Esophagus squamous epithelium (tissue), 5 donors: ENCODE data around the gene ATP11A. TPM values are rescaled to one million over a fixed set of nuclear protein-coding genes. Genes with fewer than 3 reads are reported as not detected.

Experiments
- DNase-seq: peaks from one replicate; lab custom pipeline; 2025; lab: John Stamatoyannopoulos, UW
- H3K27ac ChIP-seq, 4 donors: fragments of 200-600 bp; sonication (generic); one replicate each; pipeline ENCODE4 v1.5.1; 2016 to 2019; ENCODE audit warnings: mild to moderate bottlenecking in 1 of 4
- H3K27me3 ChIP-seq, 4 donors: fragments of 200-600 bp; sonication (generic); 1 replicate in 3 of 4; 2 replicates in 1 of 4; pipeline versions ENCODE4 v1.5.1 to v1.6.0; 2017 to 2021; ENCODE audit warnings: antibody characterized with exemption in 1 of 4
- H3K36me3 ChIP-seq, 3 donors: fragments of 200-600 bp; sonication (generic); one replicate each; pipeline ENCODE4 v1.5.1; 2016 to 2019
- H3K4me1 ChIP-seq, 3 donors: fragments of 200-600 bp; sonication (generic); one replicate each; pipeline ENCODE4 v1.5.1; 2017 to 2019
- H3K4me3 ChIP-seq, 4 donors: fragments of 200-600 bp; sonication (generic); 1 replicate in 3 of 4; 2 replicates in 1 of 4; pipeline ENCODE4 v1.5.1; 2016 to 2019; ENCODE audit warnings: mild to moderate bottlenecking in 2 of 4, moderate library complexity in 1 of 4
- H3K9me3 ChIP-seq, 3 donors: fragments of 200-600 bp; sonication (generic); one replicate each; pipeline ENCODE4 v1.5.1; 2016 to 2019
- CTCF ChIP-seq, 6 experiments: fragments of 450-650 bp in 4 of 6; fragments of 200-600 bp in 2 of 6; sonication (generic) in 2 of 6; IDR thresholded peaks; one replicate each; pipeline ENCODE4 v1.5.1; 2016 to 2019; ENCODE audit warnings: antibody characterized with exemption in 6 of 6, mild to moderate bottlenecking in 4 of 6, moderate library complexity in 4 of 6
- POLR2A ChIP-seq, 4 donors: fragments of 450-650 bp; IDR thresholded peaks; one replicate each; pipeline ENCODE4 v1.6.1; 2017; ENCODE audit warnings: antibody characterized with exemption in 4 of 4, mild to moderate bottlenecking in 4 of 4, moderate library complexity in 3 of 4
- WGBS, 2 donors: methylation state at CpG; one replicate each; pipeline ENCODE4 v1.1.5; 2018; 5-methylcytosine and 5-hydroxymethylcytosine counted together
- intact Hi-C: fragments of 100-400 bp; cut with DNase I; formaldehyde crosslinking; loops from one replicate; pipeline ENCODE4 v1.15.0; 2022
- total RNA-seq, 4 donors: library from RNA; depleted of rRNA; stranded (reverse); fragments of >200 nt; gene quantifications; one replicate each; pipeline ENCODE4 v1.1.0, GENCODE V29; 2016
- donor health status: DM: yes; HTN: yes; CAD: no.

ATP11A gene
- total RNA-seq, 4 donors from 2014 or later: 9.6 to 20.0 (median 16.1) TPM

GRCh38 chr13:112766336-112766735 is 76.5 kb downstream of the ATP11A start:
- no peaks in the 10 kb centered on the region for H3K27me3 ChIP-seq
- no peak for DNase-seq
- H3K4me1 ChIP-seq: peaks cover 0 to 23% (median 0%) of the 10 kb centered on the region in 3 donors
- 80 to 100% methylated on average over 1 of the region's 6 CpGs for WGBS, 2 donors
- H3K27ac ChIP-seq: no peak overlapping the region
- intact Hi-C loops: no loop called here
- H3K36me3 ChIP-seq: no peaks in the 10 kb centered on the region
- H3K9me3 ChIP-seq: no peaks in the 10 kb centered on the region
- TF ChIP-seq CTCF (IDR thresholded peaks at IDR 0.05): no peak
- no peak overlapping the region for H3K4me3 ChIP-seq

- Histone ChIP-seq H3K4me3 (no peak overlapping the region), H3K9me3 (no peaks in the 10 kb centered on the region), H3K36me3 (no peaks in the 10 kb centered on the region), H3K27me3 (no peaks in the 10 kb centered on the region), H3K27ac (no peak overlapping the region), H3K4me1 (peaks cover 0 to 14% (median 0%) of the 10 kb centered on the region in 3 donors)
- 79 to 92% methylated on average over 30 to 33 of the region's 34 CpGs for WGBS, 2 donors
- no peak for DNase-seq
- intact Hi-C loops: no loop called here
- TF ChIP-seq CTCF (IDR thresholded peaks at IDR 0.05) (no peak), POLR2A (IDR thresholded peaks at IDR 0.05) (no peak)
Observed at GRCh38 chr13:112767506-112768471, 78.0 kb downstream of the ATP11A start.

- H3K36me3 ChIP-seq: no peaks in the 10 kb centered on the region
- no peaks in the 10 kb centered on the region for H3K27me3 ChIP-seq
- H3K4me3 ChIP-seq: no peak overlapping the region
- TF ChIP-seq CTCF (IDR thresholded peaks at IDR 0.05) (no peak), POLR2A (IDR thresholded peaks at IDR 0.05) (no peak)
- intact Hi-C loops: no loop called here
- H3K9me3 ChIP-seq: no peaks in the 10 kb centered on the region
- H3K4me1 ChIP-seq: peaks cover 0 to 19% (median 2%) of the 10 kb centered on the region in 3 donors
- WGBS, 2 donors: 52 to 86% methylated on average over 6 to 19 of the region's 25 CpGs
- H3K27ac ChIP-seq: no peak overlapping the region
- DNase-seq: no peak
Observed at GRCh38 chr13:112768795-112769481, 79.1 kb downstream of the ATP11A start.

GRCh38 chr13:112769615-112770014 is 79.8 kb downstream of the ATP11A start:
- 88 to 92% methylated on average over 11 to 14 of the region's 18 CpGs for WGBS, 2 donors
- intact Hi-C loops: no loop called here
- H3K27me3 ChIP-seq: no peaks in the 10 kb centered on the region
- TF ChIP-seq CTCF (IDR thresholded peaks at IDR 0.05) (no peak), POLR2A (IDR thresholded peaks at IDR 0.05) (no peak)
- no peaks in the 10 kb centered on the region for H3K36me3 ChIP-seq
- no peak for DNase-seq
- H3K27ac ChIP-seq: no peak overlapping the region
- no peaks in the 10 kb centered on the region for H3K9me3 ChIP-seq
- no peak overlapping the region for H3K4me3 ChIP-seq
- H3K4me1 ChIP-seq: peaks cover 0 to 22% (median 3%) of the 10 kb centered on the region in 3 donors

GRCh38 chr13:112770504-112770903 is 80.7 kb downstream of the ATP11A start:
- Histone ChIP-seq H3K9me3 (no peaks in the 10 kb centered on the region), H3K27me3 (no peaks in the 10 kb centered on the region), H3K27ac (no peak overlapping the region), H3K4me3 (no peak overlapping the region), H3K4me1 (peaks cover 0 to 22% (median 3%) of the 10 kb centered on the region in 3 donors), H3K36me3 (no peaks in the 10 kb centered on the region)
- TF ChIP-seq POLR2A (IDR thresholded peaks at IDR 0.05) (no peak), CTCF (IDR thresholded peaks at IDR 0.05) (no peak)
- no peak for DNase-seq
- WGBS, 2 donors: 89% methylated on average over 9 to 26 of the region's 26 CpGs
- intact Hi-C loops: no loop called here
